Testis (tissue), 3 donors: Measurements from ENCODE around the gene MEF2C. TPM values are rescaled to one million over a fixed set of nuclear protein-coding genes. Genes with fewer than 3 reads are reported as not detected.
"Not testable (repeated sequence)": the region's sequence is repeated elsewhere in the genome, so short reads cannot be mapped to it uniquely, and the experiment has no call there.

Source experiments
- DNase-seq: peaks from one replicate; pipeline ENCODE4 v3.0.0-alpha.2; 2019
- H3K27ac ChIP-seq, 2 donors: fragments of 200-600 bp; sonication (generic); one replicate each; pipeline ENCODE4 v1.5.1; 2019
- H3K27me3 ChIP-seq: fragments of 200-600 bp; sonication (generic); one replicate; pipeline ENCODE4 v1.5.1; 2019
- H3K36me3 ChIP-seq: fragments of 200-600 bp; sonication (generic); one replicate; pipeline ENCODE4 v1.5.1; 2017; ENCODE audit warnings: low read depth; ENCODE audit errors: missing control alignments
- H3K4me1 ChIP-seq: fragments of 200-600 bp; sonication (generic); one replicate; pipeline ENCODE4 v1.5.1; 2019
- H3K4me3 ChIP-seq, 2 donors: fragments of 200-600 bp; sonication (generic); one replicate each; pipeline ENCODE4 v1.5.1; 2017 to 2019
- H3K9me3 ChIP-seq: fragments of 200-600 bp; sonication (generic); one replicate; pipeline ENCODE4 v1.5.1; 2017
- CTCF ChIP-seq, 3 experiments: fragments of 450-650 bp in 2 of 3; fragments of 200-600 bp in 1 of 3; sonication (generic) in 1 of 3; IDR thresholded peaks; one replicate each; pipeline ENCODE4 v1.5.1; 2016 to 2019; ENCODE audit warnings: antibody characterized with exemption in 3 of 3, mild to moderate bottlenecking in 2 of 3, moderate library complexity in 1 of 3
- POLR2A ChIP-seq: fragments of 450-650 bp; IDR thresholded peaks from one replicate; pipeline ENCODE4 v1.6.1; 2017; ENCODE audit warnings: antibody characterized with exemption, mild to moderate bottlenecking, moderate library complexity
- WGBS, 2 donors: methylation state at CpG; one replicate each; pipeline ENCODE4 v1.1.5; 2018; 5-methylcytosine and 5-hydroxymethylcytosine counted together
- intact Hi-C: fragments of 100-400 bp; cut with DNase I; formaldehyde crosslinking; loops from one replicate; pipeline ENCODE4 v1.15.1; 2023; ENCODE audit warnings: low total_unique reads
- polyA plus RNA-seq: library from polyadenylated mRNA; stranded (reverse); fragments of 350-450 nt; fragmentation: Illumina TruSeq; extraction: RNeasy Lipid Tissue Mini Kit (QIAGEN cat#74804); gene quantifications from one replicate; pipeline ENCODE4 v1.2.3, GENCODE V29; 2014; ENCODE audit warnings: low read depth, low replicate concordance; ENCODE audit not compliant: insufficient read depth
- total RNA-seq, 2 donors: library from RNA; depleted of rRNA; stranded (reverse); fragments of >200 nt; gene quantifications; one replicate each; pipeline ENCODE4 v1.2.3, GENCODE V29; 2016

The MEF2C gene
- total and polyA plus RNA-seq, 3 donors from 2014 or later = 18.3 to 53.1 (median 19.9) TPM

- TF ChIP-seq CTCF (IDR thresholded peaks at IDR 0.05) = no peak
- TF ChIP-seq POLR2A = no peak
- no peaks in the 10 kb centered on the region for H3K9me3 ChIP-seq
- H3K36me3 ChIP-seq = no peaks in the 10 kb centered on the region
- H3K4me3 ChIP-seq = no peak overlapping the region
- DNase-seq = no peak
- 95 to 97% methylated on average over 7 of the region's 7 CpGs for WGBS, 2 donors
- H3K27ac ChIP-seq = no peak overlapping the region
- no peaks in the 10 kb centered on the region for H3K27me3 ChIP-seq
- intact Hi-C loops = no loop called here
- no peaks in the 10 kb centered on the region for H3K4me1 ChIP-seq
These were observed 43.8 kb upstream of the MEF2C start for GRCh38 chr5:88926774-88927173.

- TF ChIP-seq CTCF (IDR thresholded peaks at IDR 0.05) = no peak
- TF ChIP-seq POLR2A = no peak
- no peak for DNase-seq
- Histone ChIP-seq H3K36me3 (no peaks in the 10 kb centered on the region), H3K4me3 (no peak overlapping the region), H3K27me3 (no peaks in the 10 kb centered on the region), H3K9me3 (no peaks in the 10 kb centered on the region), H3K27ac (no peak overlapping the region), H3K4me1 (no peaks in the 10 kb centered on the region)
- 92 to 94% methylated on average over 2 of the region's 2 CpGs for WGBS, 2 donors
- intact Hi-C loops = no loop called here
These were observed 42.9 kb upstream of the MEF2C start for GRCh38 chr5:88925692-88926490.

GRCh38 chr5:88924330-88924657 lies 41.3 kb upstream of the MEF2C start:
- no peak for DNase-seq
- Histone ChIP-seq H3K27me3 (no peaks in the 10 kb centered on the region), H3K9me3 (no peaks in the 10 kb centered on the region), H3K4me3 (no peak overlapping the region), H3K4me1 (no peaks in the 10 kb centered on the region), H3K27ac (no peak overlapping the region), H3K36me3 (no peaks in the 10 kb centered on the region)
- 93 to 96% methylated on average over 3 of the region's 3 CpGs for WGBS, 2 donors
- TF ChIP-seq POLR2A (no peak), CTCF (IDR thresholded peaks at IDR 0.05) (no peak)
- intact Hi-C loops = no loop called here

GRCh38 chr5:88923623-88924329 lies 40.8 kb upstream of the MEF2C start:
- Histone ChIP-seq H3K4me3 (no peak overlapping the region), H3K27me3 (no peaks in the 10 kb centered on the region), H3K27ac (no peak overlapping the region), H3K4me1 (no peaks in the 10 kb centered on the region), H3K36me3 (no peaks in the 10 kb centered on the region), H3K9me3 (no peaks in the 10 kb centered on the region)
- TF ChIP-seq POLR2A = no peak
- 86 to 92% methylated on average over 15 of the region's 15 CpGs for WGBS, 2 donors
- intact Hi-C loops = no loop called here
- DNase-seq = no peak

- not testable (repeated sequence) for H3K27me3 ChIP-seq, H3K27ac ChIP-seq, H3K9me3 ChIP-seq
These were observed 29.8 kb upstream of the MEF2C start for GRCh38 chr5:88912743-88913142.

GRCh38 chr5:88911059-88911572 lies 28.1 kb upstream of the MEF2C start:
- H3K4me3 ChIP-seq, intact Hi-C loops, DNase-seq, H3K4me1 ChIP-seq, H3K27me3 ChIP-seq, H3K36me3 ChIP-seq, H3K9me3 ChIP-seq, H3K27ac ChIP-seq: not testable (repeated sequence)
- 91 to 96% methylated on average over 9 of the region's 9 CpGs for WGBS, 2 donors

More at GRCh38 chr5:88912743-88913142, 29.8 kb upstream of the MEF2C start:
- H3K4me3 ChIP-seq, DNase-seq, H3K36me3 ChIP-seq, H3K4me1 ChIP-seq, intact Hi-C loops: not testable (repeated sequence)
- 95 to 96% methylated on average over 2 of the region's 2 CpGs for WGBS, 2 donors

GRCh38 chr5:88904478-88904877 lies 21.5 kb upstream of the MEF2C start:
- WGBS, 2 donors = 71 to 76% methylated on average over 2 of the region's 2 CpGs
- H3K9me3 ChIP-seq, H3K27me3 ChIP-seq, H3K4me3 ChIP-seq, H3K4me1 ChIP-seq, H3K27ac ChIP-seq, H3K36me3 ChIP-seq, DNase-seq, intact Hi-C loops: not testable (repeated sequence)

- intact Hi-C loops = not testable (repeated sequence)
These were observed 21.0 kb upstream of the MEF2C start for GRCh38 chr5:88903966-88904365.

GRCh38 chr5:88901077-88901476 lies 18.1 kb upstream of the MEF2C start:
- H3K4me3 ChIP-seq, intact Hi-C loops, H3K9me3 ChIP-seq, H3K27me3 ChIP-seq, H3K27ac ChIP-seq, H3K4me1 ChIP-seq, DNase-seq, H3K36me3 ChIP-seq: not testable (repeated sequence)

More at GRCh38 chr5:88903966-88904365, 21.0 kb upstream of the MEF2C start:
- not testable (repeated sequence) for DNase-seq, H3K9me3 ChIP-seq, H3K36me3 ChIP-seq, H3K4me1 ChIP-seq, H3K27me3 ChIP-seq, H3K27ac ChIP-seq, H3K4me3 ChIP-seq
- WGBS, 2 donors = 48% methylated on average over 2 of the region's 8 CpGs; no CpG with 5 or more reads in 1 of the 2 donors
